HepG2 (cell line): ENCODE data around the gene SCGB1C1. TPM values are rescaled to one million over a fixed set of nuclear protein-coding genes. Genes with fewer than 3 reads are reported as not detected.

Experiments used
- ESRRA ChIP-seq: sonication (generic); formaldehyde crosslinking; IDR thresholded peaks from 2 replicates; pipeline ENCODE4 v1.5.1; 2020; ENCODE audit warnings: mild to moderate bottlenecking, low read depth, missing genetic modification reagents
- FOSL1 ChIP-seq: sonication (generic); formaldehyde crosslinking; IDR thresholded peaks from 2 replicates; pipeline ENCODE4 v1.9.0; 2021; ENCODE audit warnings: missing genetic modification reagents, borderline replicate concordance
- HNF4A ChIP-seq: sonication (generic); formaldehyde crosslinking; IDR thresholded peaks from 2 replicates; pipeline ENCODE4 v1.4.0; 2020; ENCODE audit warnings: missing genetic modification reagents
- KLF16 ChIP-seq, 2 experiments: sonication (generic) in 1 of 2; formaldehyde crosslinking in 1 of 2; IDR thresholded peaks; 2 replicates each; pipeline versions ENCODE4 v1.6.1 to v1.8.0; 2016 to 2023; ENCODE audit warnings: missing genetic modification reagents in 2 of 2, missing compliant biosample characterization in 1 of 2
- KLF9 ChIP-seq: IDR thresholded peaks from 2 replicates; pipeline ENCODE4 v1.6.1; 2016; ENCODE audit warnings: low read depth
- ZEB1 ChIP-seq: IDR thresholded peaks from 2 replicates; pipeline ENCODE4 v1.6.1; 2012; ENCODE audit warnings: mild to moderate bottlenecking, low read depth, inconsistent platforms; ENCODE audit not compliant: insufficient replicate concordance
- ZNF564 ChIP-seq: sonication (generic); formaldehyde crosslinking; IDR thresholded peaks from 2 replicates; pipeline ENCODE4 v1.8.1; 2023; ENCODE audit warnings: mild to moderate bottlenecking, missing genetic modification reagents
- ZNF567 ChIP-seq: sonication (generic); formaldehyde crosslinking; IDR thresholded peaks from 2 replicates; pipeline ENCODE4 v1.8.1; 2023; ENCODE audit warnings: mild to moderate bottlenecking, missing genetic modification reagents, borderline replicate concordance
- ZNF775 ChIP-seq: sonication (generic); formaldehyde crosslinking; IDR thresholded peaks from 2 replicates; pipeline ENCODE4 v1.4.0; 2020; ENCODE audit warnings: missing genetic modification reagents, mild to moderate bottlenecking, moderate library complexity, borderline replicate concordance
- polyA plus RNA-seq, 8 experiments: library from polyadenylated mRNA; depleted of rRNA in 3 of 8; stranded (reverse) in 7 of 8; unstranded in 1 of 8; fragments of >200 nt; fragmentation: Illumina TruSeq in 4 of 8; extraction: Trizol in 4 of 8; gene quantifications; 2 replicates each; pipeline versions ENCODE4 v1.2.1 to v1.2.3, GENCODE V29; 2011 to 2016; ENCODE audit warnings: low read depth in 4 of 8, missing spikeins in 1 of 8, mixed read lengths in 1 of 8; ENCODE audit not compliant: insufficient read depth in 1 of 8
- total RNA-seq, 5 experiments: library from RNA; depleted of rRNA; stranded (reverse); fragments of >200 nt; fragmentation: Illumina TruSeq; extraction: Trizol; gene quantifications; 2 replicates each; pipeline ENCODE4 v1.2.3, GENCODE V29; 2016; ENCODE audit warnings: low read depth in 1 of 5
- TF ChIP-seq, protein P1 (sequence below): sonication (generic); formaldehyde crosslinking; IDR thresholded peaks from 2 replicates; pipeline ENCODE4 v1.5.1; 2020; ENCODE audit warnings: mild to moderate bottlenecking, missing genetic modification reagents
- TF ChIP-seq, protein P2 (sequence below): sonication (generic); formaldehyde crosslinking; IDR thresholded peaks from 2 replicates; pipeline ENCODE4 v1.4.0; 2020; ENCODE audit warnings: mild to moderate bottlenecking, missing genetic modification reagents
- TF ChIP-seq, protein P3 (sequence below): sonication (generic); formaldehyde crosslinking; IDR thresholded peaks from 2 replicates; pipeline ENCODE4 v1.4.0; 2020; ENCODE audit warnings: missing genetic modification reagents

The SCGB1C1 gene
- total and polyA plus RNA-seq, 2 of the 13 experiments (the other 11 are each of a cell fraction or from before 2014, with no cell fraction given) = not detected

DNA sequence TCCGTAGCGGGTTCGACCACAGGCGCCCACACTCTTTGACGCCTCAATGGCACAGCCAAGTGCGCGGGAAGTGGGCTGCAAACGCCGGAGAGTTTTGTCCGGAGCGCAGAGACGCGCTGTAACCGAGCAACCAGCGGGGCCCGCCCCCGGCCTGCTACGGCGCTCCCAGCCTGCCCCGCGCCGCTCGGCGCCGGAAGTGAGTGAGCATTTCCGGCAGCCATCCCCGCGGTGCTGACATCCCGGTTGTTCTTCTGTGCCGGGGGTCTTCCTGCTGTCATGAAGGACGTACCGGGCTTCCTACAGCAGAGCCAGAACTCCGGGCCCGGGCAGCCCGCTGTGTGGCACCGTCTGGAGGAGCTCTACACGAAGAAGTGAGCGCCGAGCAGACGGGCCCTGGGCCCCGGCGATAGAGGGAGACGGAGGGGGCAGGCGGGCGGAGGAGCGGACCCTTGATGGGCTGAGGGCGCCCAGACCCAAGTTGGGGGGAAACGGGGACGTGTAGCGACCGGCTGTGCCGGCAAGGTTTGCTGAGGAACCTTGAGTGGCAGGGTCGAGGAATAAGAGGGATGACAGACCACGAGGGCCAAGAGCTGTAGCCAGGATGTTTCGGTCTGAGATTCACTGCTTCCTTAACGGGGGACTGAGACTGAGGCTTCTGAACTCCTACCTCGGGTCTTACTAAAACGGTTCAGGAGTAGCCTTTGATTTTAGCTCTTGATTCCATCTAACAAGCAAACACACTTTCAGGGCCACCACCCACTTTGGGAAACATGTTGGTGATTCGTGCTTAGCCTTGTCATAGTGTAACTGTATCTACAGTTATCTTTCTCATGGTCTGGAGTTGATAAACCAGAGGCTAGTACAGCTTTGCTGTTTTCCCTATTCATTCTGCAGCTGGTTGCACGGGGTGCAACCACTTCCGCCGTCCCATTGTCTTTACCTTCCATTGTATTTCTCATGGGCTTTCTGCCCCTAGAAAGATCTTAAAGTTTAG is 44.2 kb downstream of the SCGB1C1 start, which contains the start of gene PSMD13 (continued):
- TF ChIP-seq, protein P1, sequence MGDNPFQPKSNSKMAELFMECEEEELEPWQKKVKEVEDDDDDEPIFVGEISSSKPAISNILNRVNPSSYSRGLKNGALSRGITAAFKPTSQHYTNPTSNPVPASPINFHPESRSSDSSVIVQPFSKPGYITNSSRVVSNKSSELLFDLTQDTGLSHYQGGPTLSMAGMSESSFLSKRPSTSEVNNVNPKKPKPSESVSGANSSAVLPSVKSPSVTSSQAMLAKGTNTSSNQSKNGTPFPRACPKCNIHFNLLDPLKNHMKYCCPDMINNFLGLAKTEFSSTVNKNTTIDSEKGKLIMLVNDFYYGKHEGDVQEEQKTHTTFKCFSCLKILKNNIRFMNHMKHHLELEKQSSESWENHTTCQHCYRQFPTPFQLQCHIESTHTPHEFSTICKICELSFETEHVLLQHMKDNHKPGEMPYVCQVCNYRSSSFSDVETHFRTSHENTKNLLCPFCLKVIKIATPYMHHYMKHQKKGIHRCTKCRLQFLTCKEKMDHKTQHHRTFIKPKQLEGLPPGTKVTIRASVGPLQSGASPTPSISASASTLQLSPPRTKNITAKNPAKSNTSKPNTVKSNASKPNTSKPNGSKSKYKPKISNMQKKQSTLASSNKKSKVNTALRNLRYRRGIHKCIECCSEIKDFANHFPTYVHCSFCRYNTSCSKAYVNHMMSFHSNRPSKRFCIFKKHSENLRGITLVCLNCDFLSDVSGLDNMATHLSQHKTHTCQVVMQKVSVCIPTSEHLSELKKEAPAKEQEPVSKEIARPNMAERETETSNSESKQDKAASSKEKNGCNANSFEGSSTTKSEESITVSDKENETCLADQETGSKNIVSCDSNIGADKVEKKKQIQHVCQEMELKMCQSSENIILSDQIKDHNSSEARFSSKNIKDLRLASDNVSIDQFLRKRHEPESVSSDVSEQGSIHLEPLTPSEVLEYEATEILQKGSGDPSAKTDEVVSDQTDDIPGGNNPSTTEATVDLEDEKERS (CRISPR knock-in tag) = no peak
- TF ChIP-seq KLF16 (CRISPR knock-in tag; IDR thresholded peaks at IDR 0.05) (peak in 1 of 2 experiments; percentile 86; a peak in 2 of 4 replicates), ZNF567 (peak; percentile 46; the same call in 1 of the 2 replicates), KLF9 (CRISPR knock-in tag) (peak; percentile 71; the same call in 1 of the 2 replicates), ZNF564 (CRISPR knock-in tag) (no peak), ESRRA (CRISPR knock-in tag) (peak; percentile 40; the same call in 1 of the 2 replicates), FOSL1 (no peak), HNF4A (no peak), ZNF775 (CRISPR knock-in tag) (no peak), ZEB1 (no peak)
- TF ChIP-seq, protein P2, sequence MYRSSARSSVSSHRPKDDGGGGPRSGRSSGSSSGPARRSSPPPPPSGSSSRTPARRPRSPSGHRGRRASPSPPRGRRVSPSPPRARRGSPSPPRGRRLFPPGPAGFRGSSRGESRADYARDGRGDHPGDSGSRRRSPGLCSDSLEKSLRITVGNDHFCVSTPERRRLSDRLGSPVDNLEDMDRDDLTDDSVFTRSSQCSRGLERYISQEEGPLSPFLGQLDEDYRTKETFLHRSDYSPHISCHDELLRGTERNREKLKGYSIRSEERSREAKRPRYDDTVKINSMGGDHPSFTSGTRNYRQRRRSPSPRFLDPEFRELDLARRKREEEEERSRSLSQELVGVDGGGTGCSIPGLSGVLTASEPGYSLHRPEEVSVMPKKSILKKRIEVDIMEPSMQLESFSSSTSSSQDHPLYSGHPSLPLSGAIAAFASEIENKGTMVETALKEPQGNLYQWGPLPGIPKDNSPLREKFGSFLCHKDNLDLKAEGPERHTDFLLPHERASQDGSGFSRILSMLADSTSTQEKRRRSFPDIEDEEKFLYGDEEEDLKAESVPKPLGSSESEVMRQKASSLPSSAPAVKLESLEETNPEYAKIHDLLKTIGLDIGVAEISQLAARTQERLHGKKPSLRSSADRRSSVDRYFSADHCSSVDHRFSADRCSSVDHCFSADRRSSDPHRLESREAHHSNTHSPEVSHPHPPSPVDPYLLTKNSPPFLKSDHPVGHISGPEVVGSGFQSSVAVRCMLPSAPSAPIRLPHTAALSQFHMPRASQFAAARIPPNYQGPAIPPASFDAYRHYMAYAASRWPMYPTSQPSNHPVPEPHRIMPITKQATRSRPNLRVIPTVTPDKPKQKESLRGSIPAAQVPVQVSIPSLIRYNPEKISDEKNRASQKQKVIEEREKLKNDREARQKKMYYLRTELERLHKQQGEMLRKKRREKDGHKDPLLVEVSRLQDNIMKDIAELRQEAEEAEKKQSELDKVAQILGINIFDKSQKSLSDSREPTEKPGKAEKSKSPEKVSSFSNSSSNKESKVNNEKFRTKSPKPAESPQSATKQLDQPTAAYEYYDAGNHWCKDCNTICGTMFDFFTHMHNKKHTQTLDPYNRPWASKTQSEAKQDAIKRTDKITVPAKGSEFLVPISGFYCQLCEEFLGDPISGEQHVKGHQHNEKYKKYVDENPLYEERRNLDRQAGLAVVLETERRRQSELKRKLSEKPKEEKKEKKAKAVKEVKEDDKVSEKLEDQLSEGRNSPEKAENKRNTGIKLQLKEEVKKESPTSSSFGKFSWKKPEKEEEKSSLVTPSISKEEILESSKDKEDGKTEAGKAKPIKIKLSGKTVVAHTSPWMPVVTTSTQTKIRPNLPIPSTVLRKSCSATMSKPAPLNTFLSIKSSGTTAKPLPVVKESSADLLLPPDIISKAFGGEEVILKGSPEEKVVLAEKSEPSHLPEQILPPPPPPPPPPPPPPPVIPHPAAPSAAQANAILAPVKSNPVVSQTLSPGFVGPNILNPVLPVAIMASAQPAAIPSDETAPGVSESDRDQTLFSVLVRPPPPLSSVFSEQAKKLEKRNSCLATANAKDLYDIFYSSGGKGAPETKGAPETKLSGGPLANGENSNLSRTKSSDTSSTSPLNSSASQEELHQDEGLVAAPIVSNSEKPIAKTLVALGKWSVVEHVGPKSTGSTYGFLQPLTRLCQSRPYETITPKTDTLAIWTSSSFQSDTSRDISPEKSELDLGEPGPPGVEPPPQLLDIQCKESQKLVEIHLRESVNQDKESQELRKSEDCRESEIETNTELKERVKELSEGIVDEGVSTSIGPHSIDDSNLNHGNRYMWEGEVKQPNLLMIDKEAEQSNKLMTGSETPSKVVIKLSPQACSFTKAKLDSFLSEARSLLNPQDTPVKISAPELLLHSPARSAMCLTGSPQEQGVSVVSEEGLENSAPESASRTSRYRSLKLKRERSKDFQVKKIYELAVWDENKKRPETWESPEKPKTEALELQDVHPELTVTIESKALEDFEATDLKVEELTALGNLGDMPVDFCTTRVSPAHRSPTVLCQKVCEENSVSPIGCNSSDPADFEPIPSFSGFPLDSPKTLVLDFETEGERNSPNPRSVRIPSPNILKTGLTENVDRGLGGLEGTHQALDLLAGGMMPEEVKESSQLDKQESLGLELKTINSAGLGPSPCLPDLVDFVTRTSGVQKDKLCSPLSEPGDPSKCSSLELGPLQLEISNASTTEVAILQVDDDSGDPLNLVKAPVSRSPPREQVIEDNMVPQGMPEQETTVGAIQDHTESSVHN (CRISPR knock-in tag) = no peak
- TF ChIP-seq, protein P3, sequence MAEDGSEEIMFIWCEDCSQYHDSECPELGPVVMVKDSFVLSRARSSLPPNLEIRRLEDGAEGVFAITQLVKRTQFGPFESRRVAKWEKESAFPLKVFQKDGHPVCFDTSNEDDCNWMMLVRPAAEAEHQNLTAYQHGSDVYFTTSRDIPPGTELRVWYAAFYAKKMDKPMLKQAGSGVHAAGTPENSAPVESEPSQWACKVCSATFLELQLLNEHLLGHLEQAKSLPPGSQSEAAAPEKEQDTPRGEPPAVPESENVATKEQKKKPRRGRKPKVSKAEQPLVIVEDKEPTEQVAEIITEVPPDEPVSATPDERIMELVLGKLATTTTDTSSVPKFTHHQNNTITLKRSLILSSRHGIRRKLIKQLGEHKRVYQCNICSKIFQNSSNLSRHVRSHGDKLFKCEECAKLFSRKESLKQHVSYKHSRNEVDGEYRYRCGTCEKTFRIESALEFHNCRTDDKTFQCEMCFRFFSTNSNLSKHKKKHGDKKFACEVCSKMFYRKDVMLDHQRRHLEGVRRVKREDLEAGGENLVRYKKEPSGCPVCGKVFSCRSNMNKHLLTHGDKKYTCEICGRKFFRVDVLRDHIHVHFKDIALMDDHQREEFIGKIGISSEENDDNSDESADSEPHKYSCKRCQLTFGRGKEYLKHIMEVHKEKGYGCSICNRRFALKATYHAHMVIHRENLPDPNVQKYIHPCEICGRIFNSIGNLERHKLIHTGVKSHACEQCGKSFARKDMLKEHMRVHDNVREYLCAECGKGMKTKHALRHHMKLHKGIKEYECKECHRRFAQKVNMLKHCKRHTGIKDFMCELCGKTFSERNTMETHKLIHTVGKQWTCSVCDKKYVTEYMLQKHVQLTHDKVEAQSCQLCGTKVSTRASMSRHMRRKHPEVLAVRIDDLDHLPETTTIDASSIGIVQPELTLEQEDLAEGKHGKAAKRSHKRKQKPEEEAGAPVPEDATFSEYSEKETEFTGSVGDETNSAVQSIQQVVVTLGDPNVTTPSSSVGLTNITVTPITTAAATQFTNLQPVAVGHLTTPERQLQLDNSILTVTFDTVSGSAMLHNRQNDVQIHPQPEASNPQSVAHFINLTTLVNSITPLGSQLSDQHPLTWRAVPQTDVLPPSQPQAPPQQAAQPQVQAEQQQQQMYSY (CRISPR knock-in tag) = no peak
